Endothelial cell (in vitro differentiated cells): ENCODE measurements around the gene LMOD1. TPM values are rescaled to one million over a fixed set of nuclear protein-coding genes. Genes with fewer than 3 reads are reported as not detected.

Experiments used
- DNase-seq: peaks from one replicate; pipeline ENCODE4 v3.0.0; 2021; ENCODE audit warnings: low spot score
- H3K27ac Mint-ChIP-seq: one replicate; pipeline ENCODE4 v1.8.0; 2021; ENCODE audit warnings: mixed read lengths, inconsistent platforms; ENCODE audit not compliant: unreplicated experiment
- H3K27me3 Mint-ChIP-seq: one replicate; pipeline ENCODE4 v1.8.0; 2021; ENCODE audit warnings: mild to moderate bottlenecking, moderate library complexity, mixed read lengths, inconsistent platforms; ENCODE audit not compliant: unreplicated experiment
- H3K36me3 Mint-ChIP-seq: one replicate; pipeline ENCODE4 v1.8.0; 2021; ENCODE audit warnings: mild to moderate bottlenecking, low read depth, mixed read lengths, inconsistent platforms; ENCODE audit not compliant: unreplicated experiment
- H3K4me1 Mint-ChIP-seq: one replicate; pipeline ENCODE4 v1.8.0; 2021; ENCODE audit warnings: mild to moderate bottlenecking, mixed read lengths, inconsistent platforms; ENCODE audit not compliant: unreplicated experiment
- H3K4me3 Mint-ChIP-seq: one replicate; pipeline ENCODE4 v1.8.0; 2021; ENCODE audit warnings: mild to moderate bottlenecking, mixed read lengths, inconsistent platforms; ENCODE audit not compliant: unreplicated experiment
- H3K9me3 Mint-ChIP-seq: one replicate; pipeline ENCODE4 v1.8.0; 2021; ENCODE audit warnings: mixed read lengths, inconsistent platforms; ENCODE audit not compliant: unreplicated experiment
- CTCF ChIP-seq: fragments of 200-600 bp; sonication (generic); IDR thresholded peaks from one replicate; pipeline ENCODE4 v1.5.0; 2021; ENCODE audit warnings: antibody characterized with exemption; ENCODE audit not compliant: unreplicated experiment
- total RNA-seq: library from RNA; stranded (reverse); fragmentation: NEBNext Ultra II Directional; extraction: Animal tissue kit (Norgen Biotek cat#: 25700); gene quantifications from one replicate; pipeline ENCODE4 v1.2.1, GENCODE V29; 2021; ENCODE audit not compliant: unreplicated experiment

LMOD1 gene
- total RNA-seq, 1 donor from 2014 or later: not detected

DNA sequence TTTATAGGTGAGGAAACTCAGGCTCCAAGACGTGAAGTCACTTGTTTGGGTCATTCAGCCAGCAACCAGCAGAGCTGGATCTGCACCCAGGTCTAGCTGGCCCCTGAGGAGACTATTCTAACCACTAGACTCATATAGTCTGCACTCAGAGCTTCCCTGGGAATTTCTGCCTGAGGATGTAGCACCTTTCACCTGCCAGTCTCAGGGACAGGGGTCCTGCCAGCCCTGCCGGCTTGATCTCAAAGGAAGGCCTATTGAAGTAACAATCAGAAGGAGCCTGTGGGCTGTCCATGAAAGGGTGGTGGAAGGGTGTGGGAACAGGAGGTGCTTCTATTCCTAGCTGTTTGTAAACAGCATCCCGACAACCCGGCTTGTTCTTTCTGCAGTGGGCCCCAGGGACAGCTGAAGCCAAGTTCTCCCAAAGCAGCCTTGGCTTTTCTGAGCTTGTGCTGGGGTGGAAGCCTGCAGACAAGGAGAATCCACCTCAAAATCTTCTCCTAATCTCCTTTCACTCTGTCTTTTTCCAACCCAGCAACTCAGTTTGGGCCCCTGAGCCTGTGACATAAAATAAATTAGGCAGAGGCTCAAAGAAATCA is 7.8 kb downstream of the LMOD1 start:
- no peaks in the 10 kb centered on the region for H3K27me3 Mint-ChIP-seq

GRCh38 chr1:201937624-201938213 is 8.6 kb downstream of the LMOD1 start:
- Mint-ChIP-seq H3K4me1 (peaks cover 11% of the 10 kb centered on the region), H3K4me3 (no peak overlapping the region), H3K27ac (no peak overlapping the region), H3K36me3 (no peaks in the 10 kb centered on the region), H3K9me3 (no peaks in the 10 kb centered on the region), H3K27me3 (no peaks in the 10 kb centered on the region)
- no peak for DNase-seq
- no peak for TF ChIP-seq CTCF

More for the DNA sequence above, 7.8 kb downstream of the LMOD1 start:
- Mint-ChIP-seq H3K27ac (no peak overlapping the region), H3K4me1 (peaks cover 11% of the 10 kb centered on the region), H3K9me3 (no peaks in the 10 kb centered on the region), H3K36me3 (no peaks in the 10 kb centered on the region), H3K4me3 (no peak overlapping the region)
- DNase-seq: no peak
- TF ChIP-seq CTCF: no peak

DNA sequence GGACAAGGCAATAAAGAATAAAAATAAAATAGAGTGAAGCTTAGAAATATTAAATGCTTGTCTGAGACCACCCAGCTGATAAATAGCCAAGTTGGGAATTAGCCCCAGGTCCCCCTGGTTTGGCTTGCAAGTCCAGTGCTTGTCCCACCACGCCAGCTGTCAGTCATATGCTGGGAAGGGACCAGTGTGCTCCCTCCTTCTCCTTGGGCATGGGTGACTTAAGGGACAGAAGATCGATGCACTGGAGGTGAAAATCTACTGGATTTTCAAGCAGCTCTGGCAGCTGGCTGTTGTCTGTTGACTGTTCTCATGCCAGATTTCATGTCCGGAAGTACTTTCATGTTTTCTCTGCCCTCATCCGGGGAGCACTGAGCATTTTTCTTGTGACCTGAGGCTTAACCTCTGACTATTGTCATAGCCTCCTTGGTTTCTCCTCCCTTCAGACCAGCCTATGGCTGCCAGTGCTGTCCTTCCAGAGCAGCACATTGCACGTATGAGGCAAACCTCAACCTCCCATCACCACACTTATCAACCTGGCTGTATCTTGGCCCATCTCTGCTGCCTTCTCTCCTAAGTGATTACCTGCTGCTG is 12.4 kb downstream of the LMOD1 start:
- Mint-ChIP-seq H3K4me1 (no peaks in the 10 kb centered on the region), H3K4me3 (no peak overlapping the region), H3K27me3 (no peaks in the 10 kb centered on the region), H3K9me3 (no peaks in the 10 kb centered on the region), H3K27ac (no peak overlapping the region), H3K36me3 (no peaks in the 10 kb centered on the region)
- DNase-seq: no peak
- TF ChIP-seq CTCF: no peak

DNA sequence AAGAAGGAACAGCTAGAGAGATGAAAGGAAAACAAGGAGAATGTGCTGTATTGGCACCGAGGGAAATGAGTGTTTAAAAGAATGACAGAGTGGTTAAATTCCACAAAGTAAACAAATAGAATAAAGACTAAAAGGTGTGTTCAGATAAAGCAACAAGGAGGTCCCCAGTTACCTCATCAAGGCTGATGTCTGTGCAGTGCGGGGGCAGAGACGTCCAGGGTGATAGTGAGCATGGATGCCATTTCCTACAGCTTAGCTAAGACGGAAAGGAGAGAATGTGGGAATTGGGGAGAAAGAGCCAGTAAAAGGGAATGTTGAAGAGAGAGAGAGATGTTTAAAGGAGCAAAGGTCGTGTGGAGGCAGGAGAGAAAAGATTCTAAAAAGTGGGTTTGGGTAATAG is 15.5 kb downstream of the LMOD1 start:
- TF ChIP-seq CTCF: no peak
- Mint-ChIP-seq H3K4me3 (no peak overlapping the region), H3K4me1 (no peaks in the 10 kb centered on the region), H3K27me3 (no peaks in the 10 kb centered on the region), H3K36me3 (no peaks in the 10 kb centered on the region), H3K27ac (no peak overlapping the region), H3K9me3 (no peaks in the 10 kb centered on the region)
- DNase-seq: no peak

GRCh38 chr1:201930137-201930536 is 16.2 kb downstream of the LMOD1 start:
- Mint-ChIP-seq H3K4me3 (no peak overlapping the region), H3K4me1 (no peaks in the 10 kb centered on the region), H3K27me3 (no peaks in the 10 kb centered on the region), H3K36me3 (no peaks in the 10 kb centered on the region), H3K9me3 (no peaks in the 10 kb centered on the region), H3K27ac (no peak overlapping the region)
- no peak for DNase-seq
- no peak for TF ChIP-seq CTCF
